Measurements from ENCODE around the gene COMMD9.

Gene COMMD9

GRCh38 chr11:36264011-36264972, 24.9 kb downstream of the COMMD9 start:
- no peaks in the 10 kb centered on the region for H3K27me3 ChIP-seq (ENCODE audit: insufficient read depth, low read length)
- no peak overlapping the region for H3K4me3 ChIP-seq (ENCODE audit: low read length)
- no peaks in the 10 kb centered on the region for H3K36me3 ChIP-seq (ENCODE audit: insufficient read depth, low read length)
- H2AFZ ChIP-seq (ENCODE audit: low read depth, low read length), result no peak overlapping the region
- no peaks in the 10 kb centered on the region for H3K9me3 ChIP-seq (ENCODE audit: low read length)
- peaks cover 3% of the 10 kb centered on the region for H3K4me1 ChIP-seq (ENCODE audit: insufficient read depth, low read length)

- no peak overlapping the region for H3K4me3 ChIP-seq (ENCODE audit: low read length)
- no peaks in the 10 kb centered on the region for H3K27me3 ChIP-seq (ENCODE audit: insufficient read depth, low read length)
- H3K36me3 ChIP-seq (ENCODE audit: insufficient read depth, low read length), result no peaks in the 10 kb centered on the region
- H2AFZ ChIP-seq (ENCODE audit: low read depth, low read length), result no peak overlapping the region
- H3K9me3 ChIP-seq (ENCODE audit: low read length), result no peaks in the 10 kb centered on the region
- H3K4me1 ChIP-seq (ENCODE audit: insufficient read depth, low read length), result peaks cover 13% of the 10 kb centered on the region
Measured at GRCh38 chr11:36261094-36261493, 28.1 kb downstream of the COMMD9 start.

- Histone ChIP-seq H3K4me3 (ENCODE audit: low read length) (no peak overlapping the region), H2AFZ (ENCODE audit: low read depth, low read length) (no peak overlapping the region), H3K9me3 (ENCODE audit: low read length) (no peaks in the 10 kb centered on the region), H3K4me1 (ENCODE audit: insufficient read depth, low read length) (peaks cover 11% of the 10 kb centered on the region), H3K36me3 (ENCODE audit: insufficient read depth, low read length) (no peaks in the 10 kb centered on the region), H3K27me3 (ENCODE audit: insufficient read depth, low read length) (no peaks in the 10 kb centered on the region)
Measured at GRCh38 chr11:36258730-36259360, 30.4 kb downstream of the COMMD9 start.

GRCh38 chr11:36257351-36257750, 31.9 kb downstream of the COMMD9 start:
- Histone ChIP-seq H3K9me3 (ENCODE audit: low read length) (no peaks in the 10 kb centered on the region), H3K4me3 (ENCODE audit: low read length) (no peak overlapping the region), H2AFZ (ENCODE audit: low read depth, low read length) (no peak overlapping the region), H3K27me3 (ENCODE audit: insufficient read depth, low read length) (no peaks in the 10 kb centered on the region), H3K36me3 (ENCODE audit: insufficient read depth, low read length) (no peaks in the 10 kb centered on the region), H3K4me1 (ENCODE audit: insufficient read depth, low read length) (peaks cover 23% of the 10 kb centered on the region)

- H2AFZ ChIP-seq (ENCODE audit: low read depth, low read length), result no peak overlapping the region
Measured at GRCh38 chr11:36254713-36255112, 34.5 kb downstream of the COMMD9 start.

GRCh38 chr11:36253238-36253637, 36.0 kb downstream of the COMMD9 start:
- Histone ChIP-seq H3K4me1 (ENCODE audit: insufficient read depth, low read length) (peaks cover 38% of the 10 kb centered on the region), H2AFZ (ENCODE audit: low read depth, low read length) (no peak overlapping the region), H3K27me3 (ENCODE audit: insufficient read depth, low read length) (no peaks in the 10 kb centered on the region), H3K9me3 (ENCODE audit: low read length) (peaks cover 4% of the 10 kb centered on the region), H3K36me3 (ENCODE audit: insufficient read depth, low read length) (no peaks in the 10 kb centered on the region), H3K4me3 (ENCODE audit: low read length) (no peak overlapping the region)

More at GRCh38 chr11:36254713-36255112, 34.5 kb downstream of the COMMD9 start:
- no peaks in the 10 kb centered on the region for H3K27me3 ChIP-seq (ENCODE audit: insufficient read depth, low read length)
- H3K9me3 ChIP-seq (ENCODE audit: low read length), result peaks cover 4% of the 10 kb centered on the region
- no peaks in the 10 kb centered on the region for H3K36me3 ChIP-seq (ENCODE audit: insufficient read depth, low read length)
- no peak overlapping the region for H3K4me3 ChIP-seq (ENCODE audit: low read length)
- peaks cover 38% of the 10 kb centered on the region for H3K4me1 ChIP-seq (ENCODE audit: insufficient read depth, low read length)

- H2AFZ ChIP-seq (ENCODE audit: low read depth, low read length), result no peak overlapping the region
Measured at GRCh38 chr11:36251823-36252222, 37.4 kb downstream of the COMMD9 start.

GRCh38 chr11:36249246-36249645, 40.0 kb downstream of the COMMD9 start:
- H3K27me3 ChIP-seq (ENCODE audit: insufficient read depth, low read length), result no peaks in the 10 kb centered on the region
- H3K9me3 ChIP-seq (ENCODE audit: low read length), result peaks cover 8% of the 10 kb centered on the region
- no peaks in the 10 kb centered on the region for H3K36me3 ChIP-seq (ENCODE audit: insufficient read depth, low read length)
- no peak overlapping the region for H2AFZ ChIP-seq (ENCODE audit: low read depth, low read length)
- peaks cover 28% of the 10 kb centered on the region for H3K4me1 ChIP-seq (ENCODE audit: insufficient read depth, low read length)
- no peak overlapping the region for H3K4me3 ChIP-seq (ENCODE audit: low read length)

More at GRCh38 chr11:36251823-36252222, 37.4 kb downstream of the COMMD9 start:
- Histone ChIP-seq H3K9me3 (ENCODE audit: low read length) (peaks cover 4% of the 10 kb centered on the region), H3K27me3 (ENCODE audit: insufficient read depth, low read length) (no peaks in the 10 kb centered on the region), H3K36me3 (ENCODE audit: insufficient read depth, low read length) (no peaks in the 10 kb centered on the region), H3K4me3 (ENCODE audit: low read length) (no peak overlapping the region), H3K4me1 (ENCODE audit: insufficient read depth, low read length) (peaks cover 28% of the 10 kb centered on the region)

GRCh38 chr11:36248436-36248835, 40.8 kb downstream of the COMMD9 start:
- Histone ChIP-seq H3K27me3 (ENCODE audit: insufficient read depth, low read length) (no peaks in the 10 kb centered on the region), H3K4me3 (ENCODE audit: low read length) (no peak overlapping the region), H2AFZ (ENCODE audit: low read depth, low read length) (no peak overlapping the region), H3K9me3 (ENCODE audit: low read length) (peaks cover 8% of the 10 kb centered on the region), H3K4me1 (ENCODE audit: insufficient read depth, low read length) (peaks cover 26% of the 10 kb centered on the region), H3K36me3 (ENCODE audit: insufficient read depth, low read length) (no peaks in the 10 kb centered on the region)

GRCh38 chr11:36247493-36247892, 41.7 kb downstream of the COMMD9 start:
- Histone ChIP-seq H3K9me3 (ENCODE audit: low read length) (peaks cover 8% of the 10 kb centered on the region), H3K4me1 (ENCODE audit: insufficient read depth, low read length) (peaks cover 16% of the 10 kb centered on the region), H3K4me3 (ENCODE audit: low read length) (no peak overlapping the region), H2AFZ (ENCODE audit: low read depth, low read length) (no peak overlapping the region), H3K27me3 (ENCODE audit: insufficient read depth, low read length) (no peaks in the 10 kb centered on the region), H3K36me3 (ENCODE audit: insufficient read depth, low read length) (no peaks in the 10 kb centered on the region)

GRCh38 chr11:36243641-36244040, 45.6 kb downstream of the COMMD9 start:
- H3K9me3 ChIP-seq (ENCODE audit: low read length), result peaks cover 4% of the 10 kb centered on the region
- no peak overlapping the region for H3K4me3 ChIP-seq (ENCODE audit: low read length)
- no peaks in the 10 kb centered on the region for H3K4me1 ChIP-seq (ENCODE audit: insufficient read depth, low read length)
- H3K27me3 ChIP-seq (ENCODE audit: insufficient read depth, low read length), result no peaks in the 10 kb centered on the region
- H3K36me3 ChIP-seq (ENCODE audit: insufficient read depth, low read length), result no peaks in the 10 kb centered on the region
- H2AFZ ChIP-seq (ENCODE audit: low read depth, low read length), result no peak overlapping the region

GRCh38 chr11:36241497-36241896, 47.7 kb downstream of the COMMD9 start:
- no peaks in the 10 kb centered on the region for H3K27me3 ChIP-seq (ENCODE audit: insufficient read depth, low read length)
- no peak overlapping the region for H2AFZ ChIP-seq (ENCODE audit: low read depth, low read length)
- H3K4me1 ChIP-seq (ENCODE audit: insufficient read depth, low read length), result no peaks in the 10 kb centered on the region
- peaks cover 4% of the 10 kb centered on the region for H3K9me3 ChIP-seq (ENCODE audit: low read length)
- H3K4me3 ChIP-seq (ENCODE audit: low read length), result no peak overlapping the region
- H3K36me3 ChIP-seq (ENCODE audit: insufficient read depth, low read length), result no peaks in the 10 kb centered on the region

- peaks cover 4% of the 10 kb centered on the region for H3K9me3 ChIP-seq (ENCODE audit: low read length)
- H2AFZ ChIP-seq (ENCODE audit: low read depth, low read length), result no peak overlapping the region
Measured at GRCh38 chr11:36240801-36241200, 48.4 kb downstream of the COMMD9 start.

More at GRCh38 chr11:36240801-36241200, 48.4 kb downstream of the COMMD9 start:
- Histone ChIP-seq H3K4me3 (ENCODE audit: low read length) (no peak overlapping the region), H3K27me3 (ENCODE audit: insufficient read depth, low read length) (no peaks in the 10 kb centered on the region), H3K36me3 (ENCODE audit: insufficient read depth, low read length) (no peaks in the 10 kb centered on the region), H3K4me1 (ENCODE audit: insufficient read depth, low read length) (no peaks in the 10 kb centered on the region)
